Endodermal cell (in vitro differentiated cells): ENCODE results near the gene EMID1. TPM values are rescaled to one million over a fixed set of nuclear protein-coding genes. Genes with fewer than 3 reads are reported as not detected.
A peak's percentile ranks its signal among the peaks of the same experiment; 100 is the strongest.

Experiments
- DNase-seq: peaks from one replicate; pipeline ENCODE4 v3.0.0-alpha.2; 2017
- H3K27ac ChIP-seq: 2 replicates; pipeline ENCODE4 v1.5.1; 2013; ENCODE audit warnings: mild to moderate bottlenecking, low read depth, low read length, moderate library complexity
- H3K27me3 ChIP-seq: 2 replicates; pipeline ENCODE4 v1.6.1; 2013; ENCODE audit warnings: mild to moderate bottlenecking, low read length, moderate library complexity; ENCODE audit not compliant: insufficient read depth, control insufficient read depth, poor library complexity, severe bottlenecking
- H3K36me3 ChIP-seq: 2 replicates; pipeline ENCODE4 v1.7.0; 2013; ENCODE audit warnings: mild to moderate bottlenecking, low read length, moderate library complexity; ENCODE audit not compliant: control insufficient read depth, insufficient read depth
- H3K4me1 ChIP-seq: one replicate; pipeline ENCODE4 v1.7.0; 2013; ENCODE audit warnings: low read length; ENCODE audit not compliant: control insufficient read depth, insufficient read depth
- H3K4me3 ChIP-seq: 2 replicates; pipeline ENCODE4 v1.5.1; 2013; ENCODE audit warnings: mild to moderate bottlenecking, low read length, moderate library complexity
- H3K9ac ChIP-seq: 2 replicates; pipeline ENCODE4 v1.6.1; 2013; ENCODE audit warnings: mild to moderate bottlenecking, low read length, moderate library complexity; ENCODE audit not compliant: poor library complexity, severe bottlenecking; ENCODE audit errors: extremely low read depth
- H3K9me3 ChIP-seq: 2 replicates; pipeline ENCODE4 v1.6.1; 2013; ENCODE audit warnings: mild to moderate bottlenecking, low read length, moderate library complexity; ENCODE audit not compliant: control insufficient read depth
- H3K27ac Mint-ChIP-seq: 2 replicates; pipeline ENCODE4 v1.8.0; 2020; ENCODE audit warnings: mixed read lengths
- H3K27me3 Mint-ChIP-seq: 2 replicates; pipeline ENCODE4 v1.8.0; 2021; ENCODE audit warnings: mild to moderate bottlenecking, mixed read lengths; ENCODE audit not compliant: insufficient read depth
- H3K36me3 Mint-ChIP-seq: 2 replicates; pipeline ENCODE4 v1.8.0; 2020; ENCODE audit warnings: low read depth, mixed read lengths
- H3K4me1 Mint-ChIP-seq: 2 replicates; pipeline ENCODE4 v1.8.0; 2020; ENCODE audit warnings: mixed read lengths
- H3K4me3 Mint-ChIP-seq: 2 replicates; pipeline ENCODE4 v1.8.0; 2020; ENCODE audit warnings: mild to moderate bottlenecking, moderate library complexity, mixed read lengths
- H3K9me3 Mint-ChIP-seq: 2 replicates; pipeline ENCODE4 v1.8.0; 2020; ENCODE audit warnings: mild to moderate bottlenecking, mixed read lengths
- CTCF ChIP-seq: fragments of 200-600 bp; sonication (generic); conservative IDR thresholded peaks from 2 replicates; pipeline ENCODE4 v1.5.0; 2021; ENCODE audit warnings: antibody characterized with exemption, mild to moderate bottlenecking
- WGBS, 2 experiments: methylation state at CpG; one replicate each; pipeline versions ENCODE4 v1.1.5 to v1.1.7; 2013; ENCODE audit warnings: missing lambda C conversion rate in 2 of 2, mixed read lengths in 1 of 2; ENCODE audit not compliant: insufficient coverage in 1 of 2, insufficient read length in 1 of 2; 5-methylcytosine and 5-hydroxymethylcytosine counted together
- total RNA-seq, 2 donors: library from RNA; stranded (reverse); fragmentation: NEBNext Ultra II Directional in 1 of 2; extraction: Animal tissue kit (Norgen Biotek cat#: 25700) in 1 of 2; gene quantifications; 2 replicates in 1 of 2; 3 replicates in 1 of 2; pipeline ENCODE4 v1.2.1, GENCODE V29; 2021

Gene EMID1
- total RNA-seq, 2 donors from 2014 or later = 19.8 to 41.8 TPM

GRCh38 chr22:29183971-29184848 is 21.5 kb upstream of the EMID1 start:
- Mint-ChIP-seq H3K4me3 (no peak overlapping the region), H3K4me1 (no peaks in the 10 kb centered on the region), H3K27me3 (peaks cover 4% of the 10 kb centered on the region), H3K9me3 (no peaks in the 10 kb centered on the region), H3K36me3 (no peaks in the 10 kb centered on the region), H3K27ac (peak overlapping the region; percentile 33)
- Histone ChIP-seq H3K4me1 (no peaks in the 10 kb centered on the region), H3K27me3 (no peaks in the 10 kb centered on the region), H3K36me3 (no peaks in the 10 kb centered on the region), H3K27ac (no peak overlapping the region), H3K9ac (no peak overlapping the region), H3K9me3 (no peaks in the 10 kb centered on the region), H3K4me3 (no peak overlapping the region)
- no peak for TF ChIP-seq CTCF
- 88 to 94% methylated on average over 14 to 19 of the region's 19 CpGs for WGBS, 2 experiments
- DNase-seq = no peak

GRCh38 chr22:29184849-29185490 is 20.7 kb upstream of the EMID1 start:
- Histone ChIP-seq H3K27me3 (no peaks in the 10 kb centered on the region), H3K36me3 (no peaks in the 10 kb centered on the region), H3K27ac (no peak overlapping the region), H3K9me3 (no peaks in the 10 kb centered on the region), H3K4me1 (no peaks in the 10 kb centered on the region), H3K4me3 (no peak overlapping the region), H3K9ac (no peak overlapping the region)
- Mint-ChIP-seq H3K27me3 (peaks cover 4% of the 10 kb centered on the region), H3K4me1 (no peaks in the 10 kb centered on the region), H3K9me3 (no peaks in the 10 kb centered on the region), H3K36me3 (no peaks in the 10 kb centered on the region), H3K4me3 (no peak overlapping the region), H3K27ac (no peak overlapping the region)
- no peak for DNase-seq
- WGBS, 2 experiments = 80 to 88% methylated on average over 8 to 12 of the region's 12 CpGs
- no peak for TF ChIP-seq CTCF

GRCh38 chr22:29186302-29186701 is 19.4 kb upstream of the EMID1 start:
- no peaks in the 10 kb centered on the region for H3K9me3 Mint-ChIP-seq
- DNase-seq = no peak
- no peaks in the 10 kb centered on the region for H3K4me1 ChIP-seq

More at GRCh38 chr22:29186302-29186701, 19.4 kb upstream of the EMID1 start:
- no peak overlapping the region for H3K4me3 Mint-ChIP-seq
- Histone ChIP-seq H3K4me3 (no peak overlapping the region), H3K9ac (no peak overlapping the region), H3K27me3 (no peaks in the 10 kb centered on the region), H3K36me3 (no peaks in the 10 kb centered on the region), H3K27ac (no peak overlapping the region), H3K9me3 (no peaks in the 10 kb centered on the region)
- peaks cover 1% of the 10 kb centered on the region for H3K27me3 Mint-ChIP-seq
- H3K36me3 Mint-ChIP-seq = no peaks in the 10 kb centered on the region
- WGBS, 2 experiments = 94 to 100% methylated on average over 1 of the region's 1 CpG
- no peak overlapping the region for H3K27ac Mint-ChIP-seq
- no peaks in the 10 kb centered on the region for H3K4me1 Mint-ChIP-seq
- no peak for TF ChIP-seq CTCF
